ENCODE measurements around the gene PTGS1.

GRCh38 chr9:122337556-122337929 lies 33.3 kb upstream of the PTGS1 start:
- TF ChIP-seq CTCF (conservative IDR thresholded peaks at IDR 0.05) (no peak), ZFX (IDR thresholded peaks at IDR 0.05) (no peak)
